ENCODE measurements around the gene CLEC20A.

The CLEC20A gene

DNA sequence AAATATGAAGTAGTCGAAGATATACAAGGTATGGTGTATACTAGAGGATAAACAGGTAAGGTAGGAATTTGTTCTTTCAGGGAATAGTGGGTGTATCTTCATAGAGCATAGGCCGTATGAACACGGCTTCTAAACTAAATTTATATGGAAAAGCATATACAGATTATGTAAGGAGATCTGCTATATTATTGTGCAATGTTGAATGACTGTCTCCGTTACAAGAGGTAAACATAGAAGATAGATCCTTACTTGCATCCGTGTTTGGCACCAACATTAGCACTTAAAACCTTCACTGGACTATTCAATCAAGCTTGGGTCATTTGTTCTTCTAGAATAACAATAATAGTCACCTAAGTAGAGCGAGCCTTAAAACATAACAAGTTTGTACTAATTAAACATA, 45.9 kb downstream of the CLEC20A start:
- TF ChIP-seq, protein P1, sequence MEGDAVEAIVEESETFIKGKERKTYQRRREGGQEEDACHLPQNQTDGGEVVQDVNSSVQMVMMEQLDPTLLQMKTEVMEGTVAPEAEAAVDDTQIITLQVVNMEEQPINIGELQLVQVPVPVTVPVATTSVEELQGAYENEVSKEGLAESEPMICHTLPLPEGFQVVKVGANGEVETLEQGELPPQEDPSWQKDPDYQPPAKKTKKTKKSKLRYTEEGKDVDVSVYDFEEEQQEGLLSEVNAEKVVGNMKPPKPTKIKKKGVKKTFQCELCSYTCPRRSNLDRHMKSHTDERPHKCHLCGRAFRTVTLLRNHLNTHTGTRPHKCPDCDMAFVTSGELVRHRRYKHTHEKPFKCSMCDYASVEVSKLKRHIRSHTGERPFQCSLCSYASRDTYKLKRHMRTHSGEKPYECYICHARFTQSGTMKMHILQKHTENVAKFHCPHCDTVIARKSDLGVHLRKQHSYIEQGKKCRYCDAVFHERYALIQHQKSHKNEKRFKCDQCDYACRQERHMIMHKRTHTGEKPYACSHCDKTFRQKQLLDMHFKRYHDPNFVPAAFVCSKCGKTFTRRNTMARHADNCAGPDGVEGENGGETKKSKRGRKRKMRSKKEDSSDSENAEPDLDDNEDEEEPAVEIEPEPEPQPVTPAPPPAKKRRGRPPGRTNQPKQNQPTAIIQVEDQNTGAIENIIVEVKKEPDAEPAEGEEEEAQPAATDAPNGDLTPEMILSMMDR (IDR thresholded peaks at IDR 0.05; ENCODE audit: insufficient read depth, low read length, missing control alignments): no peak
- no peak overlapping the region for H3K4me3 ChIP-seq (ENCODE audit: low read depth, low read length)
- ChIA-PET POLR2A (no interaction called here), CTCF (no interaction called here)
- no peak for DNase-seq (ENCODE audit: low read depth, low spot score)

DNA sequence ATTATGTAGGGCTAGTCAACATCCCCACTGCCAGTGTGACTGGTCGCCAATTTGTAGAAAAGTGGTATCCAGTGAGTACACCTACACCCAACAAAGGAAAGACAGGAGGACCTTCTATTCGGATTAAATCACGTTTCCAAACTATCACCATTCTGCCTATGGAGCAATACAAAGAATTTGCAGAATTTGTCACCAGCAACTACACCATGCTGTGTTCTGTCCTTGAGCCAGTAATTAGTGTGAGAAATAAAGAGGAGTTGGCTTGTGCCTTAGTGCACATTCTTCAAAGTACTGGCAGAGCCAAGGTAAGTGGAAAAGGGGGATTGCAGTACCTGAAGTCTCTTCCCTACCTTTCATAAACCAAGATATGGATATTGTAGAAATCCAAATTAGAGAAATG, 53.8 kb downstream of the CLEC20A start:
- CTCF ChIA-PET: interaction anchor here (1.9 kb wide), 1 partner anchor 58 kb away, joined by 9 read pairs; no protein-coding TSS in a partner anchor
- DNase-seq (ENCODE audit: low read depth, low spot score): no peak
- TF ChIP-seq, protein P1 (IDR thresholded peaks at IDR 0.05; ENCODE audit: insufficient read depth, low read length, missing control alignments): no peak
- POLR2A ChIA-PET: no interaction called here
- no peak overlapping the region for H3K4me3 ChIP-seq (ENCODE audit: low read depth, low read length)

DNA sequence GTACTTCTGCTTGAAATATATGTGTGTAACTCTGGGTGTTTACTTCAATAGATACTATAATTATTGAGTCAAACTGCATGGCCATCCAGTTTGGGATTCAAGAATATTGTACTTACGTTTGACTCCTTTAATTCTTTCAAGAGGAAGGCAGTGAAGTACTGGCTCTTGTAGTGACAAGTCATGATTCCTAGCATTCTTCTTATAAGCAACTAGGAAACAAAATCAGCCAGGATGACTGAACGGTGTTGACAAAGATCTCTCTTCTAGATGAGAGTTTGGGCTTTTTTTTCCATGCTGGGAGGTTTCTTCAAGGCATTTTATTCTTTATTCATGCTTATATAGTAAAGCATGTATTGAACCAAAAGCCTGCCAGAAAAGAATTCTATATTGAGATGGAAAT, 58.3 kb downstream of the CLEC20A start:
- POLR2A ChIA-PET: no interaction called here
- no peak for DNase-seq (ENCODE audit: low read depth, low spot score)
- no peak overlapping the region for H3K4me3 ChIP-seq (ENCODE audit: low read depth, low read length)
- CTCF ChIA-PET: interaction anchor here (1.0 to 1.8 kb wide), 2 partner anchors 128 to 139 kb away, joined by 3 to 7 read pairs; no protein-coding TSS in a partner anchor
- TF ChIP-seq, protein P1 (IDR thresholded peaks at IDR 0.05; ENCODE audit: insufficient read depth, low read length, missing control alignments): no peak

DNA sequence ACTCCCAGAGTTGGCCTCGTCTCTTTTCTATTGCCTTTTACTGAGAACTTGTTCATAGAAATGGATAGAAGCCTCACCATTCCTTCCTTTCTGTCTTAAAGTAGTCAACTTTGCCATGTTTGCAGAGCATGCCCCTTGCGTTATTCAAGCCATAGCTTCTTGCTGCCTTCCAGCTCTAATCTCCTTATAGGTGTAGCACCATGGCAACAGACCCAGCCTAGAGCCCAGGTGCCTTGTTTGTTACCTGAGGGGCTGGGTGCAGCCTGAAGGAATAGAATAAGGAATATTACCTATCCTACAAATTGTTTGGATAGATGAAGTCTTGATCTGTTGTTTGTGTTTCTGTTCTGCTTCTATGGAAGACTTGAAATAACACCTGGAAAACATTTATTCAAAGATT, 59.9 kb downstream of the CLEC20A start:
- H3K4me3 ChIP-seq (ENCODE audit: low read depth, low read length): no peak overlapping the region
- ChIA-PET POLR2A (no interaction called here), CTCF (interaction anchor here (0.6 to 1.8 kb wide), 2 partner anchors 32 to 137 kb away, joined by 3 to 7 read pairs; no protein-coding TSS in a partner anchor)
- TF ChIP-seq, protein P1 (IDR thresholded peaks at IDR 0.05; ENCODE audit: insufficient read depth, low read length, missing control alignments): no peak
- DNase-seq (ENCODE audit: low read depth, low spot score): no peak

DNA sequence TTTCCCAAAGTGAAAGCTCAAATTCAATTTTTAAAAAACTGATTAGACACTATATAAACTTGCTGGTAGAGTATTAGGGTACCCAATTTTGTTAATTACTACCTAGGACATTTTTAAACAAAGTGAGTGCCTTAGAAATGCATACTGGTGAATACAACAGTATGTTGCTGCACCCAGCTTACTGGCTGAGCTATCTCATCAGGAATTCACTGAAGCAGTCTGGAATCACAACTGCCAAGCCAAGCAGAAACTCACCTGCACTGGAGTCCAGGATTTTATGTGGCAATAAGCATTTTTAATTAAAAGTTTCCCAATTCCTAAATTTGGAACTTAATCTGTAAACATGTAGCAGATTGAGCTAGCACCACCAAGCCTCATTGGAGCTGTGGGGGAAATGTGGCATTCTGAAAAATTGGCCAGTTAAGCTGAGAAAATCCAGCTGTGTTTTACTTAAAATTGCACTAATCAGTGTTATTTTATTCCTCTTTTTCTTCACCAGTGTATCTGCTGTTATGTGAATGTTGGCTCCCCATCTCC, 61.8 kb downstream of the CLEC20A start:
- no peak for DNase-seq (ENCODE audit: low read depth, low spot score)
- POLR2A ChIA-PET: no interaction called here
- no peak overlapping the region for H3K4me3 ChIP-seq (ENCODE audit: low read depth, low read length)
- CTCF ChIA-PET: interaction anchor here (1.0 to 2.0 kb wide), 2 partner anchors 10 to 66 kb away, joined by 3 to 8 read pairs; no protein-coding TSS in a partner anchor
- TF ChIP-seq, protein P1 (IDR thresholded peaks at IDR 0.05; ENCODE audit: insufficient read depth, low read length, missing control alignments): no peak

DNA sequence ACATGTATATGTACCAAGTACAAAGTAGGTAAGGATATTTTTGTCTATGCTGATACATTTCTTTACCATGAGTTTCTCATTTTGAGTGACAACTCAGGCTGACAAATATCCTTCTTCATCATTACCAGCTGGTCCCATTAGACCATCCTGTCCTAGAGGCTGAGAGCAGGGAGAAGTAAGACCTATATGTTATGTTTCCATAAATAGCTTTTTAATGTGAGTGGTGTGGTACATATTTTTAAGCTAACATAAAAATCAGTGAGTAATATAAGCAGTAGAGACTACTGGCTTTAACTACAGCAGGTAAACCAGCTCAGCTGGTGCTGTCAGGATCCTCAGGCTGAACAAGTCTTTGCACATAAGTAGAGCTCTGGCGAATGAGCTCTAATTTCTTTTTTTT, 62.4 kb downstream of the CLEC20A start:
- TF ChIP-seq, protein P1 (IDR thresholded peaks at IDR 0.05; ENCODE audit: insufficient read depth, low read length, missing control alignments): no peak
- POLR2A ChIA-PET: no interaction called here
- no peak overlapping the region for H3K4me3 ChIP-seq (ENCODE audit: low read depth, low read length)
- CTCF ChIA-PET: interaction anchor here (1.0 to 2.0 kb wide), 2 partner anchors 11 to 67 kb away, joined by 3 to 8 read pairs; no protein-coding TSS in a partner anchor
- DNase-seq (ENCODE audit: low read depth, low spot score): no peak
